GM21717 (cell line): Measurements from ENCODE around the gene ASB1.

Source experiments
- ATAC-seq: cut with Tn5 transposase; IDR thresholded peaks from one replicate; pipeline ENCODE4 v1.9.1; 2021; ENCODE audit warnings: mild to moderate bottlenecking, moderate library complexity; ENCODE audit not compliant: unreplicated experiment

Gene ASB1

GRCh38 chr2:238422285-238422684, 4.4 kb upstream of the ASB1 start:
- no peak for ATAC-seq

GRCh38 chr2:238422940-238423339, 3.8 kb upstream of the ASB1 start:
- ATAC-seq: no peak

GRCh38 chr2:238423561-238424312, 3.0 kb upstream of the ASB1 start:
- no peak for ATAC-seq

GRCh38 chr2:238424313-238424700, 2.4 kb upstream of the ASB1 start:
- no peak for ATAC-seq

GRCh38 chr2:238425505-238425978, 1.2 kb upstream of the ASB1 start:
- no peak for ATAC-seq

- ATAC-seq: peak; percentile 19
Observed at GRCh38 chr2:238425979-238426567, 654 bp upstream of the ASB1 start.

- peak; percentile 9 for ATAC-seq
Observed at GRCh38 chr2:238427435-238428162, 872 bp downstream of the ASB1 start.

GRCh38 chr2:238428866-238429265, 2.1 kb downstream of the ASB1 start:
- no peak for ATAC-seq

- ATAC-seq: no peak
Observed at GRCh38 chr2:238430781-238431180, 4.1 kb downstream of the ASB1 start.

GRCh38 chr2:238431456-238431855, 4.7 kb downstream of the ASB1 start:
- no peak for ATAC-seq

- no peak for ATAC-seq
Observed at GRCh38 chr2:238433300-238433915, 6.7 kb downstream of the ASB1 start.

GRCh38 chr2:238433941-238434845, 7.5 kb downstream of the ASB1 start:
- no peak for ATAC-seq

- ATAC-seq: no peak
Observed at GRCh38 chr2:238434846-238435751, 8.4 kb downstream of the ASB1 start.

GRCh38 chr2:238435752-238436096, 9.0 kb downstream of the ASB1 start:
- ATAC-seq: no peak

- no peak for ATAC-seq
Observed at GRCh38 chr2:238438856-238439849, 12.4 kb downstream of the ASB1 start.

GRCh38 chr2:238439917-238440316, 13.2 kb downstream of the ASB1 start:
- ATAC-seq: no peak

GRCh38 chr2:238440331-238440730, 13.6 kb downstream of the ASB1 start:
- ATAC-seq: no peak

- ATAC-seq: no peak
Observed at GRCh38 chr2:238440767-238441166, 14.0 kb downstream of the ASB1 start.
